Activated B cell treated with CpG ODN at 0.5 μM for 24 hours (primary cell): Measurements from ENCODE around the gene SDC4. TPM values are rescaled to one million over a fixed set of nuclear protein-coding genes. Genes with fewer than 3 reads are reported as not detected.

ENCODE experiments used
- ATAC-seq: fragments of 200-7000 bp; cut with Tn5 transposase; one replicate; pipeline ENCODE4 v1.10.0; 2021; ENCODE audit warnings: low read depth, mild to moderate bottlenecking, moderate library complexity
- CTCF ChIA-PET: fragments of 350-600 bp; sonication (Branson Sonifier 250); formaldehyde crosslinking; loops from one replicate; lab custom pipeline; 2021; ENCODE audit warnings: antibody characterized with exemption; lab: Charles Lee
- POLR2A ChIA-PET: fragments of 350-600 bp; sonication (Branson Sonifier 250); formaldehyde crosslinking; loops from one replicate; lab custom pipeline; 2021; ENCODE audit warnings: antibody characterized with exemption; lab: Charles Lee
- DNase-seq: peaks from one replicate; pipeline ENCODE4 v3.0.0; 2022
- H3K27ac Mint-ChIP-seq: one replicate; pipeline ENCODE4 v1.8.0; 2020; ENCODE audit warnings: mixed read lengths
- H3K27me3 Mint-ChIP-seq: one replicate; pipeline ENCODE4 v1.8.0; 2021; ENCODE audit warnings: mixed read lengths
- H3K36me3 Mint-ChIP-seq: one replicate; pipeline ENCODE4 v1.8.0; 2021; ENCODE audit warnings: low read depth, mixed read lengths
- H3K4me1 Mint-ChIP-seq: one replicate; pipeline ENCODE4 v1.8.0; 2021; ENCODE audit warnings: mixed read lengths
- H3K4me3 Mint-ChIP-seq: one replicate; pipeline ENCODE4 v1.8.0; 2020; ENCODE audit warnings: mild to moderate bottlenecking, mixed read lengths
- H3K9me3 Mint-ChIP-seq: one replicate; pipeline ENCODE4 v1.8.0; 2020; ENCODE audit warnings: mixed read lengths
- intact Hi-C: fragments of 100-400 bp; cut with micrococcal nuclease; formaldehyde crosslinking; loops from one replicate; pipeline ENCODE4 v1.15.1; 2024
- total RNA-seq: library from RNA; stranded (reverse); gene quantifications from 2 replicates; pipeline ENCODE4 v1.2.3, GENCODE V29; 2022
- TF ChIP-seq, protein P1 (sequence below): fragments of 200-600 bp; IDR thresholded peaks from one replicate; pipeline ENCODE4 v1.8.0; 2022; ENCODE audit warnings: antibody characterized with exemption, mild to moderate bottlenecking

SDC4 gene
- total RNA-seq, 1 donor from 2014 or later, result not detected

DNA sequence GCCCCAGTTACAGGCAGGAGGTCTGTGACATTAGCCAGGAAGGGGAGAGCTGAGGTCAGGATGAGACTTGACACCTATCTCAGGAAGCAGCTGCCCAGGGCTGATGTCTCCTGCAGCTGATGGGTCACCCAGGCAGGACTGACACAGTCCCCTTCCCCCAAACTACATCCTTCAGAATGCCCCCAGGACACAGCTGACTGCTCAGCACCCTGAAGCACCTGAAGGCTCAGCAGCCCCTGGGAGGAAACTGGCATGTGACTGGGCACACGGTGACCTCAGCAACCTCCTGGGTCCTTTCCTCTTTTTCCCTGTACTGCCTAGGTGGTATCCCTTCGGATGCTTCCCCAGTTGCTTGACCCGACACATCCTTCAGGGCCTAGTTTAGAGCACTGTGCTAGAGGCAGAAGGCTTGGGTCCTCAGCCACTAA is 1.9 kb downstream of the SDC4 start:
- no peak overlapping the region for H3K4me3 Mint-ChIP-seq
- intact Hi-C loops, result no loop called here
- CTCF ChIA-PET, result no interaction called here
- no peaks in the 10 kb centered on the region for H3K36me3 Mint-ChIP-seq
- ATAC-seq (no peak), DNase-seq (no peak)
- H3K27me3 Mint-ChIP-seq, result peaks cover 24% of the 10 kb centered on the region
- POLR2A ChIA-PET, result no interaction called here
- no peak overlapping the region for H3K27ac Mint-ChIP-seq
- H3K9me3 Mint-ChIP-seq, result no peaks in the 10 kb centered on the region
- TF ChIP-seq, protein P1, sequence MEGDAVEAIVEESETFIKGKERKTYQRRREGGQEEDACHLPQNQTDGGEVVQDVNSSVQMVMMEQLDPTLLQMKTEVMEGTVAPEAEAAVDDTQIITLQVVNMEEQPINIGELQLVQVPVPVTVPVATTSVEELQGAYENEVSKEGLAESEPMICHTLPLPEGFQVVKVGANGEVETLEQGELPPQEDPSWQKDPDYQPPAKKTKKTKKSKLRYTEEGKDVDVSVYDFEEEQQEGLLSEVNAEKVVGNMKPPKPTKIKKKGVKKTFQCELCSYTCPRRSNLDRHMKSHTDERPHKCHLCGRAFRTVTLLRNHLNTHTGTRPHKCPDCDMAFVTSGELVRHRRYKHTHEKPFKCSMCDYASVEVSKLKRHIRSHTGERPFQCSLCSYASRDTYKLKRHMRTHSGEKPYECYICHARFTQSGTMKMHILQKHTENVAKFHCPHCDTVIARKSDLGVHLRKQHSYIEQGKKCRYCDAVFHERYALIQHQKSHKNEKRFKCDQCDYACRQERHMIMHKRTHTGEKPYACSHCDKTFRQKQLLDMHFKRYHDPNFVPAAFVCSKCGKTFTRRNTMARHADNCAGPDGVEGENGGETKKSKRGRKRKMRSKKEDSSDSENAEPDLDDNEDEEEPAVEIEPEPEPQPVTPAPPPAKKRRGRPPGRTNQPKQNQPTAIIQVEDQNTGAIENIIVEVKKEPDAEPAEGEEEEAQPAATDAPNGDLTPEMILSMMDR, result no peak
- peaks cover 11% of the 10 kb centered on the region for H3K4me1 Mint-ChIP-seq

GRCh38 chr20:45345104-45345936 is 2.9 kb downstream of the SDC4 start:
- TF ChIP-seq, protein P1, result no peak
- DNase-seq (no peak), ATAC-seq (no peak)
- Mint-ChIP-seq H3K27ac (no peak overlapping the region), H3K27me3 (peaks cover 24% of the 10 kb centered on the region), H3K4me3 (no peak overlapping the region), H3K4me1 (peaks cover 11% of the 10 kb centered on the region), H3K36me3 (no peaks in the 10 kb centered on the region), H3K9me3 (no peaks in the 10 kb centered on the region)
- intact Hi-C loops, result no loop called here
- CTCF ChIA-PET, result no interaction called here
- POLR2A ChIA-PET, result no interaction called here

DNA sequence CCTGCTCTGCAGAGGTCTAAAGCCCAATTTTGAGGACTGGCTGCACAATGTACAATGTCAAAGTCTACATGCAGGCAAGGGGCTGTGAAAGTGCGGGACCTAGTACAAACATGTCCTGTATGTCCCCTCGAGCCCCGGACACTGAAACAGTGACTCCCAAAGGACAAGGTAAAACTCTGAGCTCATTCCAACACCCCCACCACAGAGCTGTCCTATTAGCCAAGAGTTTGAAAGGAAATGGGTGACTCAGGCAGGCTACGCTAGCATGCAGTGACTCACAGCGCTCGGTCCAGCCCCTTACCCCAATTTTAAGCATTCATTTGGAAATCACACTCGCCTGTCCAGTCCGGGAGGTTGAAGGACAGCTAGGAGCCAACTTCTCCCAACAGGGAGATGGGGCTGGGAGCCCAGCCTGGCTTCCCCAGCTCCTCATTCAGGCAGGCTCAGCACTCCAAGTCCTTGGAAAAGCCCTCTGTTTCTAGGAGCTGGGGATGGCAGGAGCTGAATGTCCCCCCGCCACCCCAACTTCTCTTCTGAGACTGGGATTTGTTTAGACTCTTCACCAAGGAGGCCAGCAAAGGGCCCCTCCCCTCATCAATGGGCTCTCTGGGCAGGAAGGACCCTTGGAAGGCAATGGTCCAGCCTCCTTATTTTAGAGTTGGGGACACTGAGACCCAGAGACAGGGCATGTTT is 3.9 kb downstream of the SDC4 start:
- ChIA-PET CTCF (no interaction called here), POLR2A (no interaction called here)
- TF ChIP-seq, protein P1, result no peak
- peaks cover 11% of the 10 kb centered on the region for H3K4me1 Mint-ChIP-seq
- H3K27me3 Mint-ChIP-seq, result peaks cover 22% of the 10 kb centered on the region
- DNase-seq (no peak), ATAC-seq (no peak)
- no peak overlapping the region for H3K4me3 Mint-ChIP-seq
- H3K9me3 Mint-ChIP-seq, result no peaks in the 10 kb centered on the region
- intact Hi-C loops, result no loop called here
- H3K27ac Mint-ChIP-seq, result no peak overlapping the region
- no peaks in the 10 kb centered on the region for H3K36me3 Mint-ChIP-seq

DNA sequence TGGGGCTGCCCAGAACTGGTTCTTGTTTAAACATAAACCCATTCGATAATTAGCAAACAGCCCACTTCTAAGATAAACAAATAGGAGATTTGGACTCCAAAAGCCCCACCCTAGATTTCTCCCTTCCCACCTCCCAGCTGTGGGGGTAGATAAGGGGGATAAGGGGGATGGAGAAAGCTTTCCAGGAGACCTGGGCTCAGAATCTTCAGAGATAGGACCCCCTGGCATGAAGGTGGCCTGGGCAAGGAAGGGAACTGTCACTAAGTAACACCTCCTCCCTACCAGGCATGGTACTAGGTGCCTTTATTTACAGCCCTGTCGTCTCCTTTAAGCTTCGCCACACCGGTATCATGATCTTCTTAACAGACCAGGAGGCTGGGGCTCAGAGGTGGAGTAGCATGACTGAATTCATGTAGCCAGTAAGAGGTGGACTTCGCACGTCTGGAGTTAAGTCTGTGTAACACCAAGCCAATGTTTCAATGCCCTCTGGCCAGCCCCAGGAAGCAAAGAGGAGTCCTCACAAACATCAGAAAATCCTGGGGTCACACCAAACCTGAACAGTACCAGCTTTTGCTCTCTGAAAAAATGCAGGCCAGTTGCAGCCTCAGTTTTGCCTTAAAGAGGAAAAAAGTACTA is 4.6 kb downstream of the SDC4 start:
- no peaks in the 10 kb centered on the region for H3K36me3 Mint-ChIP-seq
- no peak for ATAC-seq
- no peak for DNase-seq
- no peak overlapping the region for H3K4me3 Mint-ChIP-seq
- H3K27ac Mint-ChIP-seq, result no peak overlapping the region
- CTCF ChIA-PET, result no interaction called here
- H3K9me3 Mint-ChIP-seq, result no peaks in the 10 kb centered on the region
- peaks cover 10% of the 10 kb centered on the region for H3K4me1 Mint-ChIP-seq
- intact Hi-C loops, result no loop called here
- TF ChIP-seq, protein P1, result no peak
- POLR2A ChIA-PET, result no interaction called here
- H3K27me3 Mint-ChIP-seq, result peaks cover 22% of the 10 kb centered on the region
